HepG2 (cell line): ENCODE results near the gene INAFM1. TPM values are rescaled to one million over a fixed set of nuclear protein-coding genes. Genes with fewer than 3 reads are reported as not detected.
A peak's percentile ranks its signal among the peaks of the same experiment; 100 is the strongest.

Experiments
- DPF2 ChIP-seq: sonication (generic); formaldehyde crosslinking; IDR thresholded peaks from 2 replicates; pipeline ENCODE4 v1.4.0; 2020; ENCODE audit warnings: mild to moderate bottlenecking, low read depth, missing genetic modification reagents, borderline replicate concordance
- ELF1 ChIP-seq: sonication (generic); formaldehyde crosslinking; IDR thresholded peaks from 2 replicates; pipeline ENCODE4 v1.4.0; 2020; ENCODE audit warnings: missing genetic modification reagents
- GABPB1 ChIP-seq: IDR thresholded peaks from 2 replicates; pipeline ENCODE4 v1.6.1; 2016; ENCODE audit warnings: mild to moderate bottlenecking, missing genetic modification reagents, moderate library complexity, missing compliant biosample characterization
- HNRNPH1 ChIP-seq: fragments of 200-400 bp; formaldehyde crosslinking; optimal IDR thresholded peaks from 2 replicates; pipeline ENCODE3; 2017; ENCODE audit warnings: mild to moderate bottlenecking, low read depth, low read length
- NBN ChIP-seq: fragments of 450-650 bp; conservative IDR thresholded peaks from 2 replicates; pipeline ENCODE4 v1.6.1; 2017
- NFE2L2 ChIP-seq: fragments of 150-350 bp; IDR thresholded peaks from 2 replicates; pipeline ENCODE4 v1.6.1; 2014; ENCODE audit warnings: low read length
- PHF8 ChIP-seq: sonication (generic); formaldehyde crosslinking; IDR thresholded peaks from 2 replicates; pipeline ENCODE4 v1.5.0; 2020; ENCODE audit warnings: missing genetic modification reagents
- SOX13 ChIP-seq, 3 experiments: fragments of 450-650 bp in 1 of 3; sonication (generic) in 1 of 3; formaldehyde crosslinking in 1 of 3; IDR thresholded peaks in 2 of 3; conservative IDR thresholded peaks in 1 of 3; 2 replicates each; pipeline versions ENCODE4 v1.5.0 to v1.6.1; 2016 to 2020; ENCODE audit warnings: antibody characterized with exemption in 1 of 3, mild to moderate bottlenecking in 1 of 3, missing compliant biosample characterization in 1 of 3, missing genetic modification reagents in 1 of 3, moderate library complexity in 1 of 3
- SSRP1 ChIP-seq: IDR thresholded peaks from 2 replicates; pipeline ENCODE4 v1.6.1; 2016; ENCODE audit warnings: control low read depth
- TCF12 ChIP-seq, 2 experiments: fragments of 450-650 bp in 1 of 2; sonication (generic) in 1 of 2; formaldehyde crosslinking in 1 of 2; IDR thresholded peaks; 2 replicates each; pipeline versions ENCODE4 v1.6.1 to v1.8.0; 2017 to 2022; ENCODE audit warnings: antibody characterized with exemption in 1 of 2, mild to moderate bottlenecking in 1 of 2, missing genetic modification reagents in 1 of 2, moderate library complexity in 1 of 2
- ZNF563 ChIP-seq: sonication (generic); formaldehyde crosslinking; IDR thresholded peaks from 2 replicates; pipeline ENCODE4 v1.8.0; 2022; ENCODE audit warnings: mild to moderate bottlenecking, moderate library complexity, missing genetic modification reagents
- ZNF660 ChIP-seq: sonication (generic); formaldehyde crosslinking; IDR thresholded peaks from 2 replicates; pipeline ENCODE4 v1.5.1; 2020; ENCODE audit warnings: mild to moderate bottlenecking, low read depth, missing genetic modification reagents, borderline replicate concordance
- ZNF782 ChIP-seq: sonication (generic); formaldehyde crosslinking; IDR thresholded peaks from 2 replicates; pipeline ENCODE4 v1.4.0; 2020; ENCODE audit warnings: missing genetic modification reagents, mild to moderate bottlenecking, borderline replicate concordance
- polyA plus RNA-seq, 8 experiments: library from polyadenylated mRNA; depleted of rRNA in 3 of 8; stranded (reverse) in 7 of 8; unstranded in 1 of 8; fragments of >200 nt; fragmentation: Illumina TruSeq in 4 of 8; extraction: Trizol in 4 of 8; gene quantifications; 2 replicates each; pipeline versions ENCODE4 v1.2.1 to v1.2.3, GENCODE V29; 2011 to 2016; ENCODE audit warnings: low read depth in 4 of 8, missing spikeins in 1 of 8, mixed read lengths in 1 of 8; ENCODE audit not compliant: insufficient read depth in 1 of 8
- total RNA-seq, 5 experiments: library from RNA; depleted of rRNA; stranded (reverse); fragments of >200 nt; fragmentation: Illumina TruSeq; extraction: Trizol; gene quantifications; 2 replicates each; pipeline ENCODE4 v1.2.3, GENCODE V29; 2016; ENCODE audit warnings: low read depth in 1 of 5
- TF ChIP-seq, protein P1 (sequence below): sonication (generic); formaldehyde crosslinking; conservative IDR thresholded peaks from 2 replicates; pipeline ENCODE4 v1.4.0; 2020; ENCODE audit warnings: missing genetic modification reagents
- TF ChIP-seq, protein P2 (sequence below): sonication (generic); formaldehyde crosslinking; IDR thresholded peaks from 2 replicates; pipeline ENCODE4 v1.4.0; 2020; ENCODE audit warnings: missing genetic modification reagents
- TF ChIP-seq, protein P3 (sequence below): sonication (generic); formaldehyde crosslinking; IDR thresholded peaks from 2 replicates; pipeline ENCODE4 v1.5.1; 2020; ENCODE audit warnings: mild to moderate bottlenecking, missing genetic modification reagents, moderate library complexity
- TF ChIP-seq, protein P4 (sequence below): sonication (generic); formaldehyde crosslinking; IDR thresholded peaks from 2 replicates; pipeline ENCODE4 v1.4.0; 2020; ENCODE audit warnings: missing genetic modification reagents, mild to moderate bottlenecking, borderline replicate concordance

INAFM1 gene
- total and polyA plus RNA-seq, 2 of the 13 experiments (the other 11 are each of a cell fraction or from before 2014, with no cell fraction given): 0.88 to 1.9 TPM

DNA sequence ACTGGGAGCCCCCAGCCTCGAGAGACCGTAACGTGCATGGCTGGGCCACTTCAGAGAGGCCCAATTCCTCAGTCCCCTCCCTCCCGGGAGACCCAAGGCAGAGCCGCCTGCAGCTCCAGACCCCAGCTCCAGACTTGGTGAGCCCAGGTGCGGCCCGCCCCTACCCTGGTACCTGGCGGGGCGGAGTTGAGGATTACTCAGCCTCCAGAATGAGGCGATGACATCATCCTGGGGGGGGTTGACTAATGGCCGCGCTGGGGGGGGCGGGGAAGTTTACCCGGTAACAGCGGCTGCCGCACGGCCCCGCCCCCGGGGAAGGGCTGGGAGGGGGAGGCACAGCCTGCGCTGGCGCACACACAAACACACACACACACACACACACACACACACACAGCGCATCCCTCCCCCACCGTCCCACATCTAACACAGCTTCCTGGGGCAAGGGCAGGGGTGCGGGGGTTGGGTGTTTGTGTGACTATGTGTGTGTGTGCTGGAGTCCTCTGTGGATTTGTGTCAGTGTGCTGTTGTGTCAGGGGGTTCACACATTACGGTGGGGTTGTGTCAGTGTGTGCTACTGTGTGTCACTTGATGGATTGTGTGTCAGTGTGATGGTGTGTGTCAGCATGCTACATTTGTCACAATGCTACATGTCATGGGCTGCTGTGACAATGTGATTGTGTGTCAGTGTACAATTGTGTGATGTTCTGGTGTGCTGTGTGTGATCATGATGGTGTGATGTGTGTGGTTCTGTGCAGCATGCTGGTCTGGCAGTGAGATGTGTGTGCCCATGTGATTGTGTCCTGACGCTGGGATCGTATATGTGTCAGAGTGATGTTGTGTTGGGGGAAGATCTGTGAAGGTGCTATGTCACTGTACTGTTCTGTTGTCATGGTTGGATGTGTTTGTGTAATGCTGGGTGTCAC lies 33.4 kb upstream of the INAFM1 start (continued):
- no peak for TF ChIP-seq ZNF660
- TF ChIP-seq TCF12 (IDR thresholded peaks at IDR 0.05): no peak
- TF ChIP-seq TCF12 (CRISPR knock-in tag; IDR thresholded peaks at IDR 0.05): no peak
- TF ChIP-seq, protein P1, sequence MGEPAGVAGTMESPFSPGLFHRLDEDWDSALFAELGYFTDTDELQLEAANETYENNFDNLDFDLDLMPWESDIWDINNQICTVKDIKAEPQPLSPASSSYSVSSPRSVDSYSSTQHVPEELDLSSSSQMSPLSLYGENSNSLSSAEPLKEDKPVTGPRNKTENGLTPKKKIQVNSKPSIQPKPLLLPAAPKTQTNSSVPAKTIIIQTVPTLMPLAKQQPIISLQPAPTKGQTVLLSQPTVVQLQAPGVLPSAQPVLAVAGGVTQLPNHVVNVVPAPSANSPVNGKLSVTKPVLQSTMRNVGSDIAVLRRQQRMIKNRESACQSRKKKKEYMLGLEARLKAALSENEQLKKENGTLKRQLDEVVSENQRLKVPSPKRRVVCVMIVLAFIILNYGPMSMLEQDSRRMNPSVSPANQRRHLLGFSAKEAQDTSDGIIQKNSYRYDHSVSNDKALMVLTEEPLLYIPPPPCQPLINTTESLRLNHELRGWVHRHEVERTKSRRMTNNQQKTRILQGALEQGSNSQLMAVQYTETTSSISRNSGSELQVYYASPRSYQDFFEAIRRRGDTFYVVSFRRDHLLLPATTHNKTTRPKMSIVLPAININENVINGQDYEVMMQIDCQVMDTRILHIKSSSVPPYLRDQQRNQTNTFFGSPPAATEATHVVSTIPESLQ (CRISPR knock-in tag): no peak
- no peak for TF ChIP-seq ZNF563 (CRISPR knock-in tag)
- TF ChIP-seq SOX13 (IDR thresholded peaks at IDR 0.05): no peak
- TF ChIP-seq SOX13 (CRISPR knock-in tag; conservative IDR thresholded peaks at IDR 0.05 in 1 of 2, IDR thresholded peaks at IDR 0.05 in 1 of 2): no peak
- TF ChIP-seq PHF8 (CRISPR knock-in tag): 0 out of 2 replicates have a peak, but pooled peaks have one; percentile 18
- TF ChIP-seq DPF2: no peak
- TF ChIP-seq, protein P2, sequence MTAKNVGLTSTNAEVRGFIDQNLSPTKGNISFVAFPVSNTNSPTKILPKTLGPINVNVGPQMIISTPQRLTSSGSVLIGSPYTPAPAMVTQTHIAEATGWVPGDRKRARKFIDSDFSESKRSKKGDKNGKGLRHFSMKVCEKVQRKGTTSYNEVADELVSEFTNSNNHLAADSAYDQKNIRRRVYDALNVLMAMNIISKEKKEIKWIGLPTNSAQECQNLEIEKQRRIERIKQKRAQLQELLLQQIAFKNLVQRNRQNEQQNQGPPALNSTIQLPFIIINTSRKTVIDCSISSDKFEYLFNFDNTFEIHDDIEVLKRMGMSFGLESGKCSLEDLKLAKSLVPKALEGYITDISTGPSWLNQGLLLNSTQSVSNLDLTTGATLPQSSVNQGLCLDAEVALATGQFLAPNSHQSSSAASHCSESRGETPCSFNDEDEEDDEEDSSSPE (CRISPR knock-in tag): no peak
- TF ChIP-seq SSRP1 (CRISPR knock-in tag): 0 out of 2 replicates have a peak, but pooled peaks have one; percentile 36
- TF ChIP-seq, protein P3, sequence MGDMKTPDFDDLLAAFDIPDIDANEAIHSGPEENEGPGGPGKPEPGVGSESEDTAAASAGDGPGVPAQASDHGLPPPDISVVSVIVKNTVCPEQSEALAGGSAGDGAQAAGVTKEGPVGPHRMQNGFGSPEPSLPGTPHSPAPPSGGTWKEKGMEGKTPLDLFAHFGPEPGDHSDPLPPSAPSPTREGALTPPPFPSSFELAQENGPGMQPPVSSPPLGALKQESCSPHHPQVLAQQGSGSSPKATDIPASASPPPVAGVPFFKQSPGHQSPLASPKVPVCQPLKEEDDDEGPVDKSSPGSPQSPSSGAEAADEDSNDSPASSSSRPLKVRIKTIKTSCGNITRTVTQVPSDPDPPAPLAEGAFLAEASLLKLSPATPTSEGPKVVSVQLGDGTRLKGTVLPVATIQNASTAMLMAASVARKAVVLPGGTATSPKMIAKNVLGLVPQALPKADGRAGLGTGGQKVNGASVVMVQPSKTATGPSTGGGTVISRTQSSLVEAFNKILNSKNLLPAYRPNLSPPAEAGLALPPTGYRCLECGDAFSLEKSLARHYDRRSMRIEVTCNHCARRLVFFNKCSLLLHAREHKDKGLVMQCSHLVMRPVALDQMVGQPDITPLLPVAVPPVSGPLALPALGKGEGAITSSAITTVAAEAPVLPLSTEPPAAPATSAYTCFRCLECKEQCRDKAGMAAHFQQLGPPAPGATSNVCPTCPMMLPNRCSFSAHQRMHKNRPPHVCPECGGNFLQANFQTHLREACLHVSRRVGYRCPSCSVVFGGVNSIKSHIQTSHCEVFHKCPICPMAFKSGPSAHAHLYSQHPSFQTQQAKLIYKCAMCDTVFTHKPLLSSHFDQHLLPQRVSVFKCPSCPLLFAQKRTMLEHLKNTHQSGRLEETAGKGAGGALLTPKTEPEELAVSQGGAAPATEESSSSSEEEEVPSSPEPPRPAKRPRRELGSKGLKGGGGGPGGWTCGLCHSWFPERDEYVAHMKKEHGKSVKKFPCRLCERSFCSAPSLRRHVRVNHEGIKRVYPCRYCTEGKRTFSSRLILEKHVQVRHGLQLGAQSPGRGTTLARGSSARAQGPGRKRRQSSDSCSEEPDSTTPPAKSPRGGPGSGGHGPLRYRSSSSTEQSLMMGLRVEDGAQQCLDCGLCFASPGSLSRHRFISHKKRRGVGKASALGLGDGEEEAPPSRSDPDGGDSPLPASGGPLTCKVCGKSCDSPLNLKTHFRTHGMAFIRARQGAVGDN (CRISPR knock-in tag): peak; percentile 58
- no peak; the same call in 1 of the 2 replicates for TF ChIP-seq GABPB1 (CRISPR knock-in tag)
- TF ChIP-seq ELF1 (CRISPR knock-in tag): no peak
- no peak for TF ChIP-seq ZNF782
- TF ChIP-seq HNRNPH1: no peak
- no peak for TF ChIP-seq NBN
- no peak for TF ChIP-seq NFE2L2
- TF ChIP-seq, protein P4, sequence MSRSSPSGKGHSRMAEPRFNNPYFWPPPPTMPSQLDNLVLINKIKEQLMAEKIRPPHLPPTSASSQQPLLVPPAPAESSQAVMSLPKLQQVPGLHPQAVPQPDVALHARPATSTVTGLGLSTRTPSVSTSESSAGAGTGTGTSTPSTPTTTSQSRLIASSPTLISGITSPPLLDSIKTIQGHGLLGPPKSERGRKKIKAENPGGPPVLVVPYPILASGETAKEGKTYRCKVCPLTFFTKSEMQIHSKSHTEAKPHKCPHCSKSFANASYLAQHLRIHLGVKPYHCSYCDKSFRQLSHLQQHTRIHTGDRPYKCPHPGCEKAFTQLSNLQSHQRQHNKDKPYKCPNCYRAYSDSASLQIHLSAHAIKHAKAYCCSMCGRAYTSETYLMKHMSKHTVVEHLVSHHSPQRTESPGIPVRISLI (CRISPR knock-in tag): no peak
